Mucosa of stomach (tissue), 1 donor: ENCODE results near the gene HLA-DMB.

ENCODE experiments used
- H3K27me3 ChIP-seq: one replicate; pipeline ENCODE4 v1.7.0; 2013; ENCODE audit warnings: mild to moderate bottlenecking, low read length; ENCODE audit not compliant: control insufficient read depth, insufficient read depth
- H3K36me3 ChIP-seq: one replicate; pipeline ENCODE4 v1.7.0; 2013; ENCODE audit warnings: low read length; ENCODE audit not compliant: control insufficient read depth, insufficient read depth
- H3K4me1 ChIP-seq: one replicate; pipeline ENCODE4 v1.7.0; 2013; ENCODE audit warnings: mild to moderate bottlenecking, low read length; ENCODE audit not compliant: control insufficient read depth, insufficient read depth
- H3K4me3 ChIP-seq: one replicate; pipeline ENCODE4 v1.7.0; 2013; ENCODE audit warnings: low read length
- H3K9ac ChIP-seq: one replicate; pipeline ENCODE4 v1.7.0; 2013; ENCODE audit warnings: mild to moderate bottlenecking, low read length, moderate library complexity
- H3K9me3 ChIP-seq: one replicate; pipeline ENCODE4 v1.7.0; 2013; ENCODE audit warnings: mild to moderate bottlenecking, low read length, moderate library complexity; ENCODE audit not compliant: control insufficient read depth
- donor health status: Pancreatic carcinoma.

Gene HLA-DMB

GRCh38 chr6:32954267-32954666, 13.4 kb upstream of the HLA-DMB start:
- Histone ChIP-seq H3K27me3 (no peaks in the 10 kb centered on the region), H3K36me3 (no peaks in the 10 kb centered on the region), H3K9ac (no peak overlapping the region), H3K4me1 (peaks cover 23% of the 10 kb centered on the region), H3K4me3 (no peak overlapping the region), H3K9me3 (no peaks in the 10 kb centered on the region)

GRCh38 chr6:32953775-32954174, 12.9 kb upstream of the HLA-DMB start:
- no peak overlapping the region for H3K9ac ChIP-seq
- no peaks in the 10 kb centered on the region for H3K27me3 ChIP-seq
- no peaks in the 10 kb centered on the region for H3K36me3 ChIP-seq
- H3K9me3 ChIP-seq: no peaks in the 10 kb centered on the region
- H3K4me3 ChIP-seq: no peak overlapping the region
- H3K4me1 ChIP-seq: peaks cover 23% of the 10 kb centered on the region

GRCh38 chr6:32952817-32953739, 12.2 kb upstream of the HLA-DMB start, which contains the start of gene HLA-DMA:
Gene HLA-DMA (minus strand): TSS chr6:32953097. CDS start chr6:32953036, 61 bp downstream.
- H3K27me3 ChIP-seq: no peaks in the 10 kb centered on the region
- H3K4me3 ChIP-seq: peak within 1 kb of the TSS; percentile 53
- peak within 1 kb of the TSS; percentile 64 for H3K9ac ChIP-seq
- H3K36me3 ChIP-seq: no peaks in the 10 kb centered on the region
- no peaks in the 10 kb centered on the region for H3K9me3 ChIP-seq
- H3K4me1 ChIP-seq: peaks cover 23% of the 10 kb centered on the region

- no peak overlapping the region for H3K9ac ChIP-seq
- no peaks in the 10 kb centered on the region for H3K9me3 ChIP-seq
- H3K27me3 ChIP-seq: no peaks in the 10 kb centered on the region
- H3K36me3 ChIP-seq: no peaks in the 10 kb centered on the region
- H3K4me1 ChIP-seq: peaks cover 23% of the 10 kb centered on the region
- H3K4me3 ChIP-seq: no peak overlapping the region
These were observed 9.6 kb upstream of the HLA-DMB start for GRCh38 chr6:32950449-32950848.

- Histone ChIP-seq H3K4me1 (peaks cover 21% of the 10 kb centered on the region), H3K9ac (no peak overlapping the region), H3K27me3 (no peaks in the 10 kb centered on the region), H3K9me3 (no peaks in the 10 kb centered on the region), H3K4me3 (no peak overlapping the region), H3K36me3 (no peaks in the 10 kb centered on the region)
These were observed 9.2 kb upstream of the HLA-DMB start for GRCh38 chr6:32950010-32950409.

GRCh38 chr6:32949113-32949512, 8.3 kb upstream of the HLA-DMB start:
- H3K4me3 ChIP-seq: no peak overlapping the region
- no peak overlapping the region for H3K9ac ChIP-seq
- no peaks in the 10 kb centered on the region for H3K27me3 ChIP-seq
- H3K9me3 ChIP-seq: no peaks in the 10 kb centered on the region
- peaks cover 18% of the 10 kb centered on the region for H3K4me1 ChIP-seq
- no peaks in the 10 kb centered on the region for H3K36me3 ChIP-seq

GRCh38 chr6:32947552-32948465, 7.0 kb upstream of the HLA-DMB start:
- Histone ChIP-seq H3K4me3 (no peak overlapping the region), H3K27me3 (no peaks in the 10 kb centered on the region), H3K4me1 (peaks cover 8% of the 10 kb centered on the region), H3K36me3 (no peaks in the 10 kb centered on the region), H3K9ac (no peak overlapping the region), H3K9me3 (no peaks in the 10 kb centered on the region)

GRCh38 chr6:32946893-32947292, 6.1 kb upstream of the HLA-DMB start:
- no peaks in the 10 kb centered on the region for H3K36me3 ChIP-seq
- no peaks in the 10 kb centered on the region for H3K9me3 ChIP-seq
- H3K4me1 ChIP-seq: no peaks in the 10 kb centered on the region
- no peak overlapping the region for H3K4me3 ChIP-seq
- H3K27me3 ChIP-seq: no peaks in the 10 kb centered on the region
- no peak overlapping the region for H3K9ac ChIP-seq

- no peaks in the 10 kb centered on the region for H3K36me3 ChIP-seq
- H3K4me1 ChIP-seq: peaks cover 4% of the 10 kb centered on the region
- H3K9ac ChIP-seq: no peak overlapping the region
- no peak overlapping the region for H3K4me3 ChIP-seq
- no peaks in the 10 kb centered on the region for H3K9me3 ChIP-seq
- H3K27me3 ChIP-seq: no peaks in the 10 kb centered on the region
These were observed 5.1 kb upstream of the HLA-DMB start for GRCh38 chr6:32945953-32946352.

GRCh38 chr6:32945108-32945760, 4.4 kb upstream of the HLA-DMB start:
- Histone ChIP-seq H3K9ac (no peak overlapping the region), H3K36me3 (no peaks in the 10 kb centered on the region), H3K4me3 (no peak overlapping the region), H3K4me1 (peaks cover 10% of the 10 kb centered on the region), H3K9me3 (no peaks in the 10 kb centered on the region), H3K27me3 (no peaks in the 10 kb centered on the region)

- no peak overlapping the region for H3K9ac ChIP-seq
- H3K4me3 ChIP-seq: no peak overlapping the region
- H3K36me3 ChIP-seq: no peaks in the 10 kb centered on the region
- no peaks in the 10 kb centered on the region for H3K9me3 ChIP-seq
- no peaks in the 10 kb centered on the region for H3K27me3 ChIP-seq
- H3K4me1 ChIP-seq: peaks cover 10% of the 10 kb centered on the region
These were observed 3.2 kb upstream of the HLA-DMB start for GRCh38 chr6:32943864-32944649.
